Mucosa of gallbladder (tissue), 1 donor: ENCODE results near the gene IKZF1. TPM values are rescaled to one million over a fixed set of nuclear protein-coding genes. Genes with fewer than 3 reads are reported as not detected.

Source experiments
- DNase-seq: peaks from one replicate; pipeline ENCODE4 v3.0.0-alpha.2; 2020; ENCODE audit warnings: low spot score
- total RNA-seq: library from RNA; stranded (reverse); gene quantifications from one replicate; pipeline ENCODE4 v1.2.1, GENCODE V29; 2021
- donor health status: DM: no; HTN: no; CAD: no.

Gene IKZF1
- total RNA-seq, 1 donor from 2014 or later: 17.4 TPM

DNA sequence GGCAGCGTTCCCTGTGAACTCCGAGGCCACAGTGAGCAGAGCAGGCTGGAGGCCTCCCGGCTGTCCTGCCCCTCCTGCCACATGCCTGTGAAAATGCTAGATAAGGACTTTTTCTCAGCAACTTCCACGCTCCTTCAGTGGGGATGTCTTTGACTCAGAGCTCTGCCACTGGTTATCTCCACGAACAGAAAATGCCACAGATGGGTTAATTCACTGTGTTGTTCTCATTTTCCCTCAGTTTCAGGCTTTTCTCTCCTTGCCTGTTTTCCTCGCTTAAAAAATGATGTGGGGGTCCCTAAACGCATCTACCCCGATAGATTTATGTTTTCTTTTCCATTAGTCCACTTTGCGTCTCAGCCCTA is 51.3 kb downstream of the IKZF1 start:
- no peak for DNase-seq

DNA sequence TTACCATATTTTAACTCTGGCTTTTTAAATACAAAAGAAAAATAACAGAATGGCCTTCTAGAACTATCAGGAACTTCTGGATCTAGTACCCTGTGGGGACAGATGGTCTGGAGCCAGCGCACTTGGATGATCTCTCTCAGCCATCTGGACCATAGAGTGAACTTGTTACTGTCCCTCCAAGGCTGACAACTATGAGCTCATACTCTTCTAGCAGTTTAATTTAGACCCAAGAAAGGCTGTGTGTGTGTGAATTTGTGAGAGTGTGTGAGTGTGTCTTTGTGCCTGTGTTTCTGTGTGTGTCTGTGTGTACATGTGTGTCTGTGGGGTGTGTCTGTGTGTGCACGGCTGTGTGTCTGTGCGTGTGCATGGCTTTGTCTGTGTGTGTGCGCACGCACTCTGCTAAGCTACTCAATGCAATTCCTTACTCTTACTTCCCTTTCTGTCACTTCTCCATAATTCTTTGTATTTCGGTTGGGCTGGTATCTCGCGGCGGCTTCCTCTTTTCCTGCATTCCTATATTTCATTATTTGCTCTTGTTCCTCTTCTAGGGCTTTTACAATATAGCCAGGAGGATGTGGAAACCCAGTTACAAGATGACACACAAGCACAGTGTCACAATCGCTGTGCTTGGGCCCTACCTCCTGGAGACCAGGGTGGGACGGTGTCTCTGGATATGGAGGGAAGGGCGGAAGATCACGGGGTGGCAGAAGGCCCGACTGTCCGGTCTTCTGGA is 51.9 kb downstream of the IKZF1 start:
- DNase-seq: no peak

GRCh38 chr7:50356945-50357268 is 52.4 kb downstream of the IKZF1 start:
- no peak for DNase-seq

GRCh38 chr7:50357426-50357825 is 52.9 kb downstream of the IKZF1 start:
- no peak for DNase-seq

DNA sequence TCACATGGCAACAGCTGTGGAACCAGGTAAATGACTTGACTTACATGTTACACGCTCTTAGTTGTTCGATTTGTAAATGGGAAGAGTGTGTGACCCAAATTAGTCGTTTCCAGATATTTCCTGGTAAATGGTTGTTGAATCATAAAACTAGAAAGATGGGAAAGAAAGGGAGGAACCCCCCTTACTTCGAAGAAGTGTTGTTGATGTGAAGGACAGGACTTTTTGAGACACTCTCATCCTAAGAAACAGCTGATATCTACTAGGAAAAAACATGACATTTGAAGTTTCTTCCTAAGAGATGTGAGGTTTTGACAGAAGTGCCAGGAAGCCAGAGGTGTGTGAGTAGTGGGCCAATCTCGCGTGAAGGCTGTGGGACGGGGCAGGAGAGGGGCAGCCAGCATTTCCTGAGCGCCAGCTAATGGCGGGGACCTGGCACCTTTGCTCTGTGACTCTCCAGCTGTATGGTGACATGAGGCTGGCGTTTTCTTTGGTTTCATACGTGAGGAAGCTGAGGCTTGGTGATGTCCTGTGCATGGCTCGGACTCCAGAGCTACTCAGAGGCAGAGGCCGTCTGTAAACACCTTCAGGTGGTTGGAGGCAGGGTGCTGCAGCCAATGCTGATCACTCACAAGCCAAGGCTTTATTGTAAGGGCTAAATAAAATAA is 53.7 kb downstream of the IKZF1 start:
- no peak for DNase-seq

DNA sequence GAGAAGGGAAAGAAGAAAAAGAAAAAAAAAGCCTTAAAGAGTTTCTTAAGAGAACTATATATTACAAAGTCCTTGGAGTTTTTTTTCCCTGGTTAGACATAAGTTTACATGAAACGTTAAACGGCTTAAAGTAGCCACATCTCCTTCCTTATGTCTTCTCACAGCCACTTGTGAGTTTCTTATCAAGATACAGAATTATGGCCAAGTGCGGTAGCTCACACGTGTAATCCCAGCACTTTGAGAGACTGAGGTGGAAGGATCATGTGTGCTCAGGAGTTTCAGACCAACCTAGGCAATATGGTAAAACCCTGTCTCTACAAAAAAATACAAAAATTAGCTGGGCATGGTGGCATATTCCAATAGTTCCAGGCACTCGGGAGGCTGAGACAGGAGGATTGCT is 54.3 kb downstream of the IKZF1 start:
- no peak for DNase-seq

DNA sequence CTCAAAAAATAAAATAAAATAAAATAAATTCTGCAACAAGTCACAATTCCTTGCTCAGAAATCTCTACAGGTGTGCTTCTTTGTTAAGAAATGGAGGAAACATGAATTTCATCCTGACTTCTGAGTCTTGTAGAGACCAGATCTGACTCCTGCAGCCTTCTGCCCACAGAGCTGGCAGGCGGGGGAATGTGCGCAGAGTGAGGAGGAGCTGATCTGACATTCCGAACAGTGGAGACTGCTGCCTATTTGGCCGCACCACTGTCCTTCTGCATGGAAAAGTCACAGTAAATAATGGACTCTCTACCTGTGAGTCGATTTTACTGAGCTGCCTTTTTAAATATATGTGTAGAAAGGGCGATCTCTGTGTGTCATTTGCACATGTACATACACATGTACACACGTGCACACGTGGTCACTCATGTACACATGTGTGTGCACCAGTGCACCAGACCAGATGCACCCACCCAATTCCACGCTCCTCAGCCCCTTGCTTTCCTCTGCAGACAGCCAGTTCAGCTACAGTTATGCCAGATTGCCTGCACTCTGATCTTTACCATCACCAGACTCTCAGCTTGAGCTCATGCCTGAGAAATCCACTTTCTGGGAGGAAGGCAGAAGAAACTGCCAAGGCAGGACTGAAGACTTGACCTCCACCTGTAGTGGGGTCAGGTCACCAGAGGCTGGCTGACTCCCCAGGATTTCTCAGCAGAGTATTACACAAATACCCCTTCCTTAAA is 54.9 kb downstream of the IKZF1 start:
- no peak for DNase-seq

DNA sequence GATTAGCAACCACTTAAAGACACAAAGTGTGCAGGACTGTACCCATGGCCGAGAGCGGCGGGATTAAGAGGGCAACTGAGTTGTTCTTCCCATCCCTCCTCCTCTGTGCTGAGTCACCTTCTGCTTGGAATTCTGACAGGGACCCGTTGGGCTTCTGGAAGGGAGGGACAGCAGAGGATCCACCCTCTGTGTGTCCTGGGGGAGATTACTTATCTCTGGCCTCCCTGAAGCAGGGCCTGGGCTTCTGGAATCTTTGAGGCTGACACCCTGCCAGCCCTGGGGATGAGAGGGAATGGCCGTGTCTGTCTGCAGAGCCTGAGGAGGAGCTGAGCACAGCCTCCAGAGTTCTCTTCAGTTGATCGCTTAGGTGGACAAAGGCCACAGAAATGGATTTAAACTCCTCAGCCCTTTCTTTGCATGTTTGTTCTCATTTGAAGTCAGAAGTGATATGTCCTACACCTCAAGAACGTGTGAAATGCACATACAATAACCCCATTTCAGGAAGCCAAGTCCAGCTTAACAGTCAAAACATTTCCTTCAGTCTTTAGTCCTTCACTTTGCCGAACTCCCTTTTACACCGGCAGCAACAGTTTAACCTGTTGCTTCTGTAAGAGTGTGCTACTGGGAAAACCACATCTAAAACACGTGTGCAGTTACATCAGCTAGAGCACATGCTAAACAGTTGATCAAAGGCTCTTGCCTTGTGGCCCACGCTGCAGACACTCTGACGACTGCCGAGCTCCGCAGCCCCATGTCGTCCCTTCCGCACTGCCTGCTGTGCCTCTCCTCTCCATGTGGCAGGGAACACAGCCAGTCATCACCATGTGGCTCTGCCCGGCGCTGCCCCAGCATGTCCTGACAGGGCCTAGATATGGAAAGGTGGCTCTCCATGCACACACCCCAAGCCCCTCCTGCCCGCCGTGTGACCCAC is 55.7 kb downstream of the IKZF1 start:
- no peak for DNase-seq

DNA sequence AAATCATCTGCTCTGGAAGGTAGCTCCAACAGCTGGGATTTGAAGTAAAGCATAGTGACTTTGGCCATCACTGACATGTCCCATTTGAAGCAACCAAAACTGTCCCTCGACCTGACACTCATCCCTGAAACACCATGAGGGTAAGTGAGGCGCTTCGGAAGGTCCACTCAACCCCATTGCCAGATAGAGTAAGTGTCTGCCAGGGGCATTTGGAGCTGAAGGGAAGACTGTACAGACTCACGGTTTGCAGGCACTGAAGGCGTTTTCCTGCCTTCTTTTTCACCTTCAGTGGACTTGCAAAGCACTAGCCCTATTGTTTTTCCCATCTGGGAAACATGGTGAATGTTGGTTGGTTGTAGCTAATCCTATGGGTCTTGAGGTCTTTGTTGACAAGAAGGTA is 57.6 kb downstream of the IKZF1 start:
- no peak for DNase-seq

DNA sequence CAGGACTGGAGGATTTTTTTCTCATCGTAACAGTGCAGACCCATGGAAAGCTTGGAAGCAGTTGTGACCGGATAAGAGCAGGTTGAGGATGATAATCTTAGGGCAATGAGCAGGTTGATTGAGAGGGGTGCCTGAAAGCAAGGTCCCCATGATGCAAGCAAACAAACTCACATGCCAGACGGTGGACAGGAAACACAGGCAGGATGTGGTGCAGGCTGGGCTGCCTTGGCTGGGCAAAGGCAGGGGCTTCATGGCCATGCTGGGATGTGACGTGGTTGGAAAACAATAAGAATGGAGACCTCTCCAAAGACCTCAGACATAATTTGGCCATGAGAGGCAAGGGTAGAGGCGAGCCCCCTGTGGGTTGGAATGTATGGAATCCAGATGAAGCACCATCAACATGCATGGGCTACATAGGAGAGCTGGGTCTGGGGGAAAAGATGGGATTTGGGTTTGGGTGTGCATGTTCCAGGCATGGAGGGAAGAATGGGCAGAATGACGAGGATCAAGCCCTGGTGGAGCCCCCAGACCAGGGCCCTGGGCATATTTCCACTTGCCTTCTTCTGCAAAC is 58.3 kb downstream of the IKZF1 start:
- DNase-seq: no peak

- DNase-seq: no peak
These were observed 59.0 kb downstream of the IKZF1 start for GRCh38 chr7:50363327-50364060.

DNA sequence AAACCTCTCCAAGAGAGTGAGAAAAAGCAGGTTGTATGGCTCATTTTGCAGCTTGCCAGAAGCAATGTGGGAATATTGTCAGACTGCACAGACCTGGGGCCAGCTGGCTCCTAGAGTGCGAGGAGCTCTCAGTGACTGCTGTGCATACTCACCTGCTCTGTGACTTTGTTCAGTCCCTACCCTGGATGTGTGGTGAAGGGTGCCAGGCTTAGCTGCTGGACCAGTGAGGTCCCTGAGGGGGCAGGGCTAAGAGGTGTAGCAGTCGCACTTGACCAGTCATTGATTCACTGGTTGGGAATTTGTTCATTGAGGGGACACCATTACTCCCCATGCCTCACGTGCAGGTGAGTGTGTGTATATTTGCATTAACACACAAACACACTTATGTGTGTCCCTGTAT is 60.1 kb downstream of the IKZF1 start:
- no peak for DNase-seq

DNA sequence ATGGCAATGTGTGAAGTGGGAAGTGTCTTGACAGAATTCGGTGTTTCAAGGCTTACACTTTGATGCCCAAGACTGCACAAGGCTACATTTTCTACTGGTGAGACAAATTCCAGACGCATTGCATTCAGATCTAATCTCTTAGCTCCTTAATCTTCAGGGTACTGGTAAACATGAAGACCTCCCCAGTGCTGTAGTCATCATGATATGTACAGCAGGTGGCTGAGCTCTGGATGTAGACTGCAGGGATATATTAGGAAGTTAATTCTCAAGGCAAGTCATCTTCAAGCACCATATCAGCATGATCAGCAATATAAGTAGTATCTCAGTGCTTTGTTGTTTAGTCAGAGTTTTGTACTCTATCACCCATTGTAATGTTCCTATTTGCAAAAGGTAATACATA is 61.8 kb downstream of the IKZF1 start:
- no peak for DNase-seq

GRCh38 chr7:50367100-50367499 is 62.6 kb downstream of the IKZF1 start:
- no peak for DNase-seq

DNA sequence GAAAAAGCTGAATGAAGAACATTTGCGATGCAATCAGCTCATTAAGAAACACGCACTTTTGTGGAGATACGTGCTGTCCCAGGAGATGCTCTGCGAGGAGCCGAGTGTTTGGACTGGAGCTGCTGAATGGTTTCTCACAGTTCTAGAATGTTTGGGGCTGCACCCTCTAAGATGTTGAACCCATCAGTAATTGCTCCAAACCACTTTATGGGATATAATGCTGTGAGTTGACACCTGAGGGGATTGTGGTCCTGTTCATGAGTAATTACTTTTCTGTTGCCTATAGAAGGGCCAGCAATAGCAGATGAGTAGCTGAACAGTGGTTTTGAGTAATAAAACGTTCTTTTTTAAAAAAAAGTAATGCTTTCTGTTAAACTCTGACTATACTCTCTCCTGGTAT is 63.1 kb downstream of the IKZF1 start:
- DNase-seq: no peak

- no peak for DNase-seq
These were observed 63.9 kb downstream of the IKZF1 start for GRCh38 chr7:50368366-50368765.

GRCh38 chr7:50369143-50370026 is 64.9 kb downstream of the IKZF1 start:
- DNase-seq: no peak

- no peak for DNase-seq
These were observed 66.4 kb downstream of the IKZF1 start for GRCh38 chr7:50370884-50371283.

- no peak for DNase-seq
These were observed 67.1 kb downstream of the IKZF1 start for GRCh38 chr7:50371551-50372021.

DNA sequence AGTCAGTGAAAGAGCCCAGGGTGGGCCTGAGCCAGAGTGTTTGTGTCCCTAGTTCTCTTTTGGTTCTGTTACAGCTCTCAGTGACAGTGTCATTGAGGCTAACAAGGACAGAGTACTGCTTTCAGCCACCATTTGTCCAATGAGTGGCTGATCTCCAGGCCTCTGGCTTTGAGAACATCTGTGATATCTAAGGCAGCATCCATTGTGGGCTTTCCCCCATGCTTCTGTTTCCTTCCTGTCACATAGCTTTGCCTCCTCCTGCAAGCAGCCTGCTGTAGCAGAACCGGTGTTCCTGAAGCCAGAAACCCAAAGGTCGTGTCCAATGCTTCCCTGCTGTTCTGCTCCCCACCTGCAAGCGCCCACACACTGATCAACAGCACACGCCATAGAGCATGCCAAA is 68.4 kb downstream of the IKZF1 start:
- DNase-seq: no peak
